ENCODE results near the gene KAT8.

GRCh38 chr16:31071861-31072260 is 45.6 kb upstream of the KAT8 start:
- TF ChIP-seq CTCF (conservative IDR thresholded peaks at IDR 0.05; ENCODE audit: low read depth, low read length) (no peak), EZH2 (IDR thresholded peaks at IDR 0.05; ENCODE audit: low read length, unreplicated experiment) (no peak)

Data from PC-3 (cell line).